GM18505 (cell line): ENCODE measurements around the gene GDF15.
"Not testable (repeated sequence)": the region's sequence is repeated elsewhere in the genome, so short reads cannot be mapped to it uniquely, and the experiment has no call there.

Experiments used
- ATAC-seq: cut with Tn5 transposase; IDR thresholded peaks from one replicate; pipeline ENCODE4 v1.9.1; 2021; ENCODE audit not compliant: unreplicated experiment
- POLR2A ChIP-seq: IDR thresholded peaks from 4 replicates; pipeline ENCODE4 v1.6.1; 2011; ENCODE audit warnings: borderline replicate concordance; ENCODE audit not compliant: insufficient read depth, insufficient read length; ENCODE audit errors: extremely low read depth

GDF15 gene, protein sequence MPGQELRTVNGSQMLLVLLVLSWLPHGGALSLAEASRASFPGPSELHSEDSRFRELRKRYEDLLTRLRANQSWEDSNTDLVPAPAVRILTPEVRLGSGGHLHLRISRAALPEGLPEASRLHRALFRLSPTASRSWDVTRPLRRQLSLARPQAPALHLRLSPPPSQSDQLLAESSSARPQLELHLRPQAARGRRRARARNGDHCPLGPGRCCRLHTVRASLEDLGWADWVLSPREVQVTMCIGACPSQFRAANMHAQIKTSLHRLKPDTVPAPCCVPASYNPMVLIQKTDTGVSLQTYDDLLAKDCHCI

DNA sequence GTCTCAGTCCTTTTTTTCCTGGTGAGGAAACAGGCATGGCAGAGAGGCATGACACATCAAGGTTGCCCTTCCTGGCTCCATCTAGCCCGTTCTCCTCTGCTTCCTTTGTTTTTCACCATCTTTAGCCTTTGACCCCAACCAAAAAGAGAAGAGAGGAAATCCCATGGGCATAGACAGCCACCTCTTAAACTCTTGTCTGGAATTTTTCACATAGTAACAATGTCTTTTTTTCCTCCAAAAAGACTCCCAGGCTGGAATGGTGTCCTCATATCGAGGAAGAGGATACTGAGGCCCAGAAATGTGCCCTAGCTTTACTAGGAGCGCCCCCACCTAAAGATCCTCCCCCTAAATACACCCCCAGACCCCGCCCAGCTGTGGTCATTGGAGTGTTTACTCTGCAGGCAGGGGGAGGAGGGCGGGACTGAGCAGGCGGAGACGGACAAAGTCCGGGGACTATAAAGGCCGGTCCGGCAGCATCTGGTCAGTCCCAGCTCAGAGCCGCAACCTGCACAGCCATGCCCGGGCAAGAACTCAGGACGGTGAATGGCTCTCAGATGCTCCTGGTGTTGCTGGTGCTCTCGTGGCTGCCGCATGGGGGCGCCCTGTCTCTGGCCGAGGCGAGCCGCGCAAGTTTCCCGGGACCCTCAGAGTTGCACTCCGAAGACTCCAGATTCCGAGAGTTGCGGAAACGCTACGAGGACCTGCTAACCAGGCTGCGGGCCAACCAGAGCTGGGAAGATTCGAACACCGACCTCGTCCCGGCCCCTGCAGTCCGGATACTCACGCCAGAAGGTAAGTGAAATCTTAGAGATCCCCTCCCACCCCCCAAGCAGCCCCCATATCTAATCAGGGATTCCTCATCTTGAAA lies at the start of gene GDF15:
TSS of gene GDF15 (plus strand) at position 484 of the 868 bp plus-strand sequence. CDS start at position 516, 32 bp downstream.
- peak; percentile 41 for TF ChIP-seq POLR2A
- no peak for ATAC-seq

DNA sequence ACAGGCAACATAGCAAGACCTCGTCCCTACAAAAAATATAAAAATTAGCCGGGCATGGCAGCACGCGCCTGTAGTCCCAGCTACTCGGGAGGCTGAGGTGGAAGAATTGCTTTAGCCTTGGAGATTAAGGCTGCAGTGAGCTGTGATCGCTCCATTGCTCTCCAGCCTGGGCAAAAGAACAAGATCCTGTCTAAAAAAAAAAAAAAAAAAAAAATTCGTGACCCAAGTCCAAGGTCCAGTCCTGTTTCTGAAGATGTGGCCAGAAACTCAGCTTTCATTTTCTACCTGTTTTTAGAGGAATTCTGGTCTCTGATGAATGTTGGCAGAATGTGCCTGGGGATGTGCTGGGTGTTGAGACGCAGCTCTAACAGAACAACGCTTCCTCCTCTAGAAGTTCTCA lies 47.4 kb upstream of the GDF15 start:
- no peak for TF ChIP-seq POLR2A
- no peak for ATAC-seq

DNA sequence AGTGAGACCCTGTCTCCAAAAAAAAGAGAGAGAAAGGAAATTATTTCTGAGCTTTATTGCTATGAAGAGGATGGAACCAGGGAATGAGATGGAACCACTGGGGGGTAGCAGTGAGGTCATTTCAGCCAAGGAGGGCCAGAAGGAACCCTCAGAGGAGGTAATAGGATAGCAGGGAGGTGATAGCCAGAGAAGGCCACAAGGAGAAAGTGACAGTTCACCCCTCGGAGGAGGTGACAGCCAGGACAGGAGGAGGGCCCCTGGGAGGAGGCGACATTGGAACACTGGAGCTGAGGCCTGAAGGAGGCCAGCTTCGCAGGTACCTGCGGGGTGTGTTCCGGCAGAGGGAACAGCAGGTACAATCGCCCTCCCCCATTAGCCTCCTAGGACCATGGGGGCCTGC lies 46.2 kb upstream of the GDF15 start:
- TF ChIP-seq POLR2A = no peak
- no peak for ATAC-seq

DNA sequence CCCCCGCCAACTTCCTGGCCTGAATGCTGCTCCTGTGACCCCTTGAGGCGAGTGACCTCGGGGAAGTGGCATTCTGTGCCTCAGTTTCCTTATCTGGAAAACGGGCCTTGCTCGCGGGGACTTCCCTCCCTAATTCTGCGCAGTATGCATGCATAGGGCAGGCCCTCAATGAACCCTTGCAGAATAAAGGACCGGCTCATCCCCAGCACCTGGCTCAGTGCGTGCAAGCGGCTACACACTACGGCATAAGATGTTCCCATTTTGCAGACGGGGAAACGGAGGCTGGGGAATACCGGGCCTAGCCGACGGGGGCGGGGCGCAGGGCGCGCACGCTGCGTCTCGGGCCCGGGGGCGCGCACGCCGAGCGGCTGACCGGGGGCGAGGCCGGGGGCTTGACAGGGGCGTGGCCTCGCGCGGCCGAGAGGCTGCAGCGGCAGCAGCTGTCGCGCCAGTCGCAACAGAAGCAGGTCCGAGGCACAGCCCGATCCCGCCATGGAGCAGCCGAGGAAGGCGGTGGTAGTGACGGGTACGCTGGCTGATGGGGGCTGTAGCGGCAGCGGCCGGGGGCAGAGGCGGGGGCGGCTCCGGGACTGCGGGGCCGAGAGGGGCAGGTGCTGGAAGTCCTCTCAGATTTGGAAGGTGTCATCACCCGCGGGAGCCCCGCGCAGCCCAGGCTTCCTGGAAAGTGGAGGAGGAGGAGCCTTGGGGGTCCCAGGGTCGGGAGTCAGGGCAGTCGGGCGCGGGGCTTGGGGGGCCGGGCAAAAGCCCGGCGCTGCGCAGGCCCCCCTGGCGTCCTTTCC lies 45.6 kb upstream of the GDF15 start, which contains the start of gene PGPEP1:
TSS of gene PGPEP1 (plus strand) at position 409 of the 800 bp plus-strand sequence. CDS start at position 493, 84 bp downstream.
- TF ChIP-seq POLR2A = peak; percentile 71
- ATAC-seq = no peak

DNA sequence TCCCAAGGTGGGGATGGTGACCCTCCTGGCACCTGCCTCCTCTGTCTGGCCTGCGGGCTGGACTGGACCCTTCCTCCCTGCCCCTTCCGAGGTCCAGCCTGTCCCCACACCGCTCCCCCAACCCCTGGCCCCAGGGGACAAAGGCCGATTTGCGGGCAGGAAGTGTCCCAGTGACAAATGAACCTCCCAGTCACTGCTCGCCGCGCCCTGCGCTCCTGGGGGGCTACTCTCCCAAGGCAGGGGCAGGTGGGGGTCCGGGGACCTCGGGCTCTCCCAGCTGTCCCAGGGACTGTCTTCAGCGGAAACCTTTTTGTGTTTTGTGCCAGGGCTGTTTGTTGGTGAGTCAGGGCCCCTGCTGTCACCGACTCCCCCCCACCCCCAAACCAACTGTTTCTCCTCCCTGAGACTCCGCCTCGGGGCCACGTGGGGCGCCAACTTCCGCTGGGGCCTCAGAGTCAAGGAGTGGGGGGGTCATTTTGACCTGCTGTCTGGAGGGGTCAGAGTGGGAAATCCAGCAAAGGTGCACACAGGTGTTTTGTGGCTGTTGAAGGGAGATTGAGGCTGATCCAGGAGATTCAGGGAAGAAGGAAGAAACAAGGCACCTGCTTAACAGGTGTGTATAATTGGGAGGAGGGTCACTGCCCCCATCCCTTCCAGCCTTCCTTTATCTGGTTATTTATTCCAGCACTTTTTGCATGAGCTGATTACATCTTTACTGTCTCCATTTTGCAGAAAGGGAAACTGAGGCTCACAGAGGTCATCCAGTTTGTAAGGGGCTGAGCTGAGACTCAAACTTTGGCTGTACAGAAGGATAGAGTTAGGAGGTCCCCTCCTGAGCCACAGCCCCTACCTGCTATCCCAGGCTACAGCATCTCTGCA lies 44.7 kb upstream of the GDF15 start:
- peak; percentile 29 for TF ChIP-seq POLR2A
- ATAC-seq = no peak

DNA sequence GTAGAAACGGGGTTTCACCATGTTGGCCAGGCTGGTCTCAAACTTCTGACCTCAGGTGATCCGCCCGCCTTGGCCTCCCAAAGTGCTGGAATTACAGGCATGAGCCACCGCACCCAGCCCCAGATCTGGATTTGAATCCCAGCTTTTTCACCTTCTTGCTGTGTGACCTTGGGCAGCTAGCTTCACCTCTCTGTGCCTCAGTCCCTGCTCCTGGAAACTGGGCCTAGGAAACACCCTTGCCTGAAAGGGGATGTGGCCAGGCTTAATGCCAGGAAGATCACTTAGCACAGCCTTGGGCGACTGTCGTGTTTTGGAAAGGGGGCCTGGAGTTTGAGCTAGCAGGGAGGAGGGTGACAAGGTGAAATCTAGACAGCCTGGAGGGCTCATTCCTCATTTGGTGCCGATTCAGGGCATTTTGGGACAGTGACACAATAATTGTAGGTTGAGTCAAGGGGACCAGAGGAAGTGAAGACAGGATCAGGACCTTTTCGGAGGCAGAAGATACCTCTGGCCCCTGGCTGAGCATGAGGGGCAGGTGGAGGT lies 43.8 kb upstream of the GDF15 start:
- ATAC-seq = no peak
- no peak for TF ChIP-seq POLR2A

DNA sequence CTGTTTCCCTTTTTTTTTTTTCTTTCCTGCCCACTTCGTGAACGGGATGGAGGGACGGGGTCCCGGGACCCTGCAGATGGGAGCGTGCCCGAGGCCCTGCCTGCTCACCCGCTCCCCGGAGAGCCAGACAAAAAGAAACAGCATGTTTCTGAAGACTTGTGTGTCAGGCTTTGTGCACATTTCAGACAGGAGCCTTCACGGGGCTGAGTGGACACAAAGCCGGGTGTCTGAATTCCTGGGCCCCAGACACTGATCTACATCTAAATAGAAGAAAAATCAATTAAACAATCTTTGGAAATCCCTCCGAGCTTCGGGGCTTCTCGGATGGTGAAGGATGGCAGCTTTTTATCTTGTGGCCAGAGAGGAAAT lies 41.4 kb upstream of the GDF15 start:
- TF ChIP-seq POLR2A = no peak
- ATAC-seq = no peak

DNA sequence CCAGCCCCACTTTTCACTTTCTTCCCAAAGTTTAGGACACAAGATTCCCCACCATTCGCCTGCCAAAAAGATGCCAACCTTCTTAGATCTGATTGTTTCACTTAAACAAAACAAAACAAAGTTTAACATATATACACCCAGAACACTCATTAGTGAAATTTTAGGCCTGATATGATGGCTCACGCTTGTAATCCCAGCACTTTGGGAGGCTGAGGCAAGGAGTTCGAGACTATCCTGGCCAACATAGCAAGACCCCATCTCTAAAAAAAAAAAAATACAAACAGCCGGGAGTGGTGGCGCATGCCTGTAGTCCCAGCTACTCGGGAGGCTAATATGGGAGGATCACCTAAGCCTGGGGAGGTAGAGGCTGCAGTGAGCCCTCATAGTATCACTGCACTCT lies 40.7 kb upstream of the GDF15 start:
- ATAC-seq = no peak
- no peak for TF ChIP-seq POLR2A

DNA sequence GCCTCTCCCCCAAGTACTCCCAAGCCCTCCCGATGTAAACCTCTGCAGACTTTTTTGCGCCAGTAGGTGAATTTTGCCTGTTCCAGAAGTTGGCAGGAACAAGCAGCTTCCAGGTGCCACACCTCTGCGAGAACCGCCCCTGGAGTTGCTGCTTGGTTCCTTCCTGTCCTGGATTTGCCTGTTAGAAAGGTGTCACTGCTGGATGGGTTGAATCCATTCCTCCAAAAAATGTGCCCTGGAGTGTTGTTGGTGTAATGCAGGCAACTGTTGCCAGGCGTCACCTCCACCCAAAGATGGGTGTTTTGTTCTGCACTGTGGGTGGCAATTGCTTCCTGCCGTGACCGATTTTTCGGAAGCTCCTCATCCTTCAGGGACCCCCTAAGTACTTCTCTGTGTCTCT lies 39.9 kb upstream of the GDF15 start:
- no peak for ATAC-seq
- no peak for TF ChIP-seq POLR2A

DNA sequence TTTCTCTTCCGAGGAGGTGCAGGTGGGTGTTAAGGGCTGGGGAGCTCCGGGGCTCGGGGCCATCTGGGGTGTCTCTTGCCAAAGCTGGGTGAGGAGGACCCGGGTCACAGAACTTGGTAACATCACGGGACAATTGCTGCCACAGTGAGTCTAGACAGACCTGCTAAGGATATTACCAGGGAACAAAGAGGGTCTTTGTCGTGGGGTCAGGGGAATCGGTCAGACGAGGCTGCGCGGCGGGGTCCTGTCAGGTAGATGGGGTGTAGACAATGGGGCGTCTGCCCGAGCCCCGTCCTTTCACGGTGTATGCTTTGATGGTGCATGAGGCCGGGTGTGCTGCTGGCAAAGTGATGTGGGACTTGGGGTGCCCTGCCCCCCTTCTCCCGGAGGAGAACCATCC lies 37.8 kb upstream of the GDF15 start:
- TF ChIP-seq POLR2A = no peak
- no peak for ATAC-seq

DNA sequence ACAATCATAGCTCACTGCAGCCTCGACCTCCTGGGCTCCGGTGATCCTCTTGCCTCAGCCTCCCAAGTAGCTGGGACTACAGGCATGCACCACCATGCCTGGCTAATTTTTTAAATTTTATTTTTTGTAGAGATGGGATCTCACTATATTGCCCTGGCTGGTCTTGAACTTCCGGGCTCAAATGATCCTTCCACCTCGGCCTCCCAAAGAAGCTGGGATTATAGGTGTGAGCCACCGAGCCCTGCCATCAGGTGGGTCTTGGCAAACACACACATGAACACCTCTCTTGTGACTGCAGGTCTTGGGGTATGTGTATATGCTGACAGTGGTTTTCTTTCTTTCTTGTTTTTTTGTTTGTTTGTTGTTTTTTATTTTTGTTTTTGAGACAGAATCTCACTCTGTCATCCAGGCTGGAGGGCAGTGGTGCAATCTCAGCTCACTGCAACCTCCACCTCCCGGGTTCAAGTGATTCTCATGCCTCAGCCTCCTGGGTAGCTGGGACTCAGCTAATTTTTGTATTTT lies 37.1 kb upstream of the GDF15 start:
- ATAC-seq = not testable (repeated sequence)

DNA sequence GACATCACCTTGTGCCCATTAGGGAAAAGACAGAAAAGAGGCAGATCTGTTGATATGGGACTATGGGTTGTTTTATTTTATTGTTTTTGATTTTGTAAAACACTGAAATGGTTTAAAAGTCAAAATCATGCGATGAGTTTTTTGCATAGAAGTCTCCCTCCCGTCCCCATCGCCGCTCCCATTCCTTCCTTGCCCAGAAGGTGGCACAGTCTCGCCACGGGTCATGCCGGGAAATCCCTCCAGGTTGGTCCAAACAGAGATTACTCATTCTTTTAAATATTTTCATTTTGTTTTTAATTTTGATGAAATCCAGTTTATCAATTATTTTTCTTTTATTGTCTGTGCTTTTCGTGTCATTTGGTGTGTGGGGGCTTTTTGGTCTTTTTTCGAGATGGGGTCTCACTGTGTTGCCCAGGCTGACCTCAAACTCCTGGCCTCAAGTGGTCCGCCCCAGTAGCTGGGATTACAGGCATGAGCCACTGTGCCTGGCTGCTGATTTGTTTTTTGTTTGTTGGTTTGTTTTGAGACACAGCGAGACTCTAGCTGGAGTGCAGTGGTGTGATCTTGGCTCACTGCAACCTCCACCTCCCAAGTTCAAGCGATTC lies 36.3 kb upstream of the GDF15 start:
- TF ChIP-seq POLR2A = no peak
- ATAC-seq = no peak
